AG10803 (cell line): Measurements from ENCODE around the gene ZFYVE28.

Source experiments
- DNase-seq: peaks from one replicate; pipeline ENCODE4 v3.0.0; 2010; ENCODE audit warnings: low read depth
- H3K4me3 ChIP-seq: 2 replicates; pipeline ENCODE4 v1.5.1; 2011; ENCODE audit warnings: mild to moderate bottlenecking, low read length, control low read depth
- TF ChIP-seq, protein P1 (sequence below): conservative IDR thresholded peaks from 2 replicates; pipeline ENCODE4 v1.5.1; 2011; ENCODE audit warnings: mild to moderate bottlenecking, low read length, control low read depth, inconsistent platforms

Gene ZFYVE28

DNA sequence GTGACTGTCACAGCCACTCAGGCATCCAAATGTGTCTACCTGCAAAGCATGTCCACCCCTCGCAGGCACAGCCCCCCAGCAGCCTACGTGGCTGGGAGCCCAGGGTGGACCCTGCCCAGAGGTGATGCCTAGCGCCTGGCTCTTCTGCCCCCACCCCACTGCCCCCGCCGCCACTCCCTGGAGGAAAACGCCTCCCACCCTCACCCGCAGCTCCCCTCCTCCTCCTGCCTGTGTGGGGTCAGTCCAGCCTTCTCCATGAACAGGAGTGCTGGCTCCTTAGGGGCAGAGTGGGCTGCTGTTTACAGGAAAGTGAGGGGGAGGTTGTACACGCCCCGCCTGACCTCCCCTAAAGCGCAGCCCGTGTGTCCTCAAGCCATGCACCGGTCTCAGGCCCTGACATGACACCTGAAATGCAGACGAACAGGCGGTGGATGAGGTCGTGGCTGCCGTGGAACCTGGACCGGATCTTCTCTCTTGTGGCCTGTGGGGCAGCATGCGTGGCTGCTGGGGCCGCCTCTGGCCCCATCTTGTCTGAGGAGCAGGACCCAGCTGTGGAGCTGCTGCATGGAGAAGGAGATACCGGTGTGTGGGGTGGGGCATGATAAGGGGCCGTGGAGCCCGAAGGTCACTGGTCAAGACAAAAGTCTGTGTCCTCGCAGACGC lies 144.7 kb downstream of the ZFYVE28 start:
- TF ChIP-seq, protein P1, sequence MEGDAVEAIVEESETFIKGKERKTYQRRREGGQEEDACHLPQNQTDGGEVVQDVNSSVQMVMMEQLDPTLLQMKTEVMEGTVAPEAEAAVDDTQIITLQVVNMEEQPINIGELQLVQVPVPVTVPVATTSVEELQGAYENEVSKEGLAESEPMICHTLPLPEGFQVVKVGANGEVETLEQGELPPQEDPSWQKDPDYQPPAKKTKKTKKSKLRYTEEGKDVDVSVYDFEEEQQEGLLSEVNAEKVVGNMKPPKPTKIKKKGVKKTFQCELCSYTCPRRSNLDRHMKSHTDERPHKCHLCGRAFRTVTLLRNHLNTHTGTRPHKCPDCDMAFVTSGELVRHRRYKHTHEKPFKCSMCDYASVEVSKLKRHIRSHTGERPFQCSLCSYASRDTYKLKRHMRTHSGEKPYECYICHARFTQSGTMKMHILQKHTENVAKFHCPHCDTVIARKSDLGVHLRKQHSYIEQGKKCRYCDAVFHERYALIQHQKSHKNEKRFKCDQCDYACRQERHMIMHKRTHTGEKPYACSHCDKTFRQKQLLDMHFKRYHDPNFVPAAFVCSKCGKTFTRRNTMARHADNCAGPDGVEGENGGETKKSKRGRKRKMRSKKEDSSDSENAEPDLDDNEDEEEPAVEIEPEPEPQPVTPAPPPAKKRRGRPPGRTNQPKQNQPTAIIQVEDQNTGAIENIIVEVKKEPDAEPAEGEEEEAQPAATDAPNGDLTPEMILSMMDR, result no peak
- H3K4me3 ChIP-seq, result no peak overlapping the region
- DNase-seq, result no peak

DNA sequence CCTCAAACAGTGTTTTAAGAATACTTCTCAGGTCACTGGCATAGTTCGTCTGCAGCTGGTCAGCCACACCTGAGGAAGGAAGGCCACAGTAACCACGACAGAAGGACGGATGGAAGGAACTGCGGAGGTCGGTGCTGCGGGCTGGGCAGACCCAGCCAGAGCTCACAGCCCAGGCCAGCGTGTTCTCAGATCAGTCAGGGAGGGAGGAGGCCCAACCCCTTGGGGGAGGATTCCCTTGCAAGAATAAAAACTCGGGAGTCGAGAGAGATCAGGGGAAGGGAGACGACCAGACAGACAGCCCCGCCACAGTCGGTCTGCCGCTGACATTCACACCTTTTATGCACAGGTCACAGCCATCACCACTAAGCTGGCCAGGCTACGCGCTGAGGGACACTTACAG lies 145.2 kb downstream of the ZFYVE28 start:
- no peak overlapping the region for H3K4me3 ChIP-seq
- DNase-seq, result no peak
- TF ChIP-seq, protein P1, result no peak

DNA sequence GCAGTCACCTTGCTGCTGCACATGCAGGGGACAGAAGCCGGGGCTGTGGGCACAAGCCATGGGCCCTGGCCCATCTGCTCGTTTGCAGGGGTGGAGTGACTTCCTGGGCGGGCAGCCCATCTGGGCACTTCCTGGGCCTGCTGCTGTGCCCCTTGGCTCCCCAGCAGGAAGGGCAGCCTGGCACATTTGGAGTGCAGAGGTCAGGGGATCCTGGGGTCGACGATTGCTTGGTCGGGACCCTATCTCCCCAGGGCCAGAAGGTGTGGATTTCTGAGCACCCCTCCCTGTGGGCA lies 145.7 kb downstream of the ZFYVE28 start:
- no peak for DNase-seq
- H3K4me3 ChIP-seq, result no peak overlapping the region
- TF ChIP-seq, protein P1, result no peak

- TF ChIP-seq, protein P1, result no peak
- DNase-seq, result no peak
- no peak overlapping the region for H3K4me3 ChIP-seq
These were observed 146.2 kb downstream of the ZFYVE28 start for GRCh38 chr4:2272026-2272827.

DNA sequence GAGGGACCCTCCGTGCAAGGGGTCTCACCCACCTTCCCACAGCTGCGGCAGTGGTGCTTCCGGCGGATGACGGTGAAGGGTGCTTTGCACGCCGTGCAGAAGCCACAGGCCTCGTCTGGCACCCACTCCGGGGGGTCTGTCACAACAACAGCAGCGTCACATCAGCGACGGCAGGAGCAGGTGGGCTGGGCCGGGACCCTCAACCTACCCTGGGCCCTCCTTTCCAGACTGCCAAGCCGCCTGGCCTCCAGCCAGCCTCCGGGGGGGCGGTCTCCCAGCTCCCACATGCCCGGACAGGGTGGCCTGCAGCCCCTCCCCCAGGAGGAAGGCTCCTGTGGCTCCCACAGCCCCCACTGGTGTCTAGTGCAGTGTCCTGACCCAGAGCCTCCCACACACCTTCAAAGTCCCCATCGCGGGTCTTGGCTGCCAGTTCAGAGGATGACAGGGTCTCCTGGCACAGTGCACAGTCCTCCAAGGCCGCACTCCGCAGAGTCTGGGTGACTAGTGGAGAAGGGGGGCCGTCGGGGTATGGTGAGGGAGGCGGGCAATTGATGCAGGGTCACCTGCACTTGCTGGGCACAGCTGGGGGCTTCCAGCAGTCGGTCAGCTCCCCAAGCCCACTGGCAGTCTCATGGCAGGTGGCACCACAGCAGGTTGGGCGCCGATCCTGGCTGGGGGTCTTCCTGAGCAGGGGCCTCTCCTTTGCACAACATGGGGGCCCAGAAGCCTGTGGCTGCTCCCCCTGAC lies 147.0 kb downstream of the ZFYVE28 start:
- DNase-seq, result no peak
- TF ChIP-seq, protein P1, result no peak

DNA sequence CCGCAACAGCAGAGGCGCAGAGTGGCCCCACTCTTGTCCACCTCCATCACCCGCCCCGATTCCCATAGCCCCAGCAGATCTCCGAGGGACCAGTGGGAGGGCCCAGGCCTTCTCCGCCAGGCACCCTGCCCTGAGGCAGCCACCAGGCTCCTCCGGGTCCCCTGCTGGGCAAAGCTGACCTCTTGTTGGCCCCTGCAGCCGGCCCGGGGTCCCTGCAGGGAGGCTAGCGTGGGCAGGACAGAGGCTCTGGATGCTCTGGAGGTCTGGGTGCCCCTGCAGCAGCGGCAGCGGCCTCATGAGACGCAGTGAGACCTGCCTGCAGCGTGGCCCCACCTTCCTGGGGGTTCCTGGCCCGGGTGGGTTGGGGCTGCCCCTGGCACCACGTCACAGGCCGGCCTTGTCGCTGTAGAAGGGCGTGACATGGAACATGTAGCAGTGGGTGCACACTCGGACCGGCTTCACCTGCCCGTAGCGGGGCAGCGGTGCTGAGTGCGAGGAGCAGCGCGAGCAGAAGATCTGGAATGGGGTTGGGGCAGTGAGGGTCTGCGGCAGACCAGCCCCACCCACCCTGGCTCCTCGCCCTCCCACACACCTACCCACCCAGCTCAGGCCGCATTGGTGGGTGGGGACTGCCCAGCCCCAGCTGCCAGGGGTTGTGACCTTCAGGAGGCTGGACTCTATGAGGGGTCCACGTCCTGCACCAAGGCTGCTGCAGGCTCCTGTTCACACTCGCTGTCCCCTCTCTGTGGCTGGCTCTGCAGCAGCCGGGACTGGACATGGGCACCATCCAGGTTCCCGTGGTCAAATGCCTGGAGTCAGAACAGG lies 147.9 kb downstream of the ZFYVE28 start:
- no peak overlapping the region for H3K4me3 ChIP-seq
- no peak for DNase-seq
- TF ChIP-seq, protein P1, result no peak

More for the DNA sequence above, 147.0 kb downstream of the ZFYVE28 start:
- H3K4me3 ChIP-seq, result no peak overlapping the region
